Left lung (tissue), 10 donors: ENCODE measurements around the gene PRKCI. TPM values are rescaled to one million over a fixed set of nuclear protein-coding genes. Genes with fewer than 3 reads are reported as not detected.

Source experiments
- ATAC-seq: fragments of 200-7000 bp; cut with Tn5 transposase; one replicate; pipeline ENCODE4 v1.9.1; 2020; ENCODE audit warnings: moderate library complexity
- DNase-seq, 4 donors: peaks; one replicate each; pipeline ENCODE4 v3.0.0-alpha.2; 2013 to 2020
- H3K27ac ChIP-seq, 2 donors: fragments of 200-600 bp; sonication (generic) in 1 of 2; one replicate each; pipeline versions ENCODE4 v1.5.0 to v1.8.0; 2020 to 2021
- H3K27me3 ChIP-seq, 2 donors: fragments of 200-600 bp; sonication (generic) in 1 of 2; one replicate each; pipeline versions ENCODE4 v1.5.0 to v1.8.0; 2020 to 2021
- H3K36me3 ChIP-seq, 2 donors: fragments of 200-600 bp; sonication (generic) in 1 of 2; one replicate each; pipeline versions ENCODE4 v1.5.0 to v1.8.0; 2020 to 2021
- H3K4me1 ChIP-seq, 2 donors: fragments of 200-600 bp; one replicate each; pipeline ENCODE4 v1.8.0; 2021
- H3K4me3 ChIP-seq, 2 donors: fragments of 200-600 bp; sonication (generic) in 1 of 2; one replicate each; pipeline versions ENCODE4 v1.5.0 to v1.8.0; 2020 to 2021; ENCODE audit warnings: mild to moderate bottlenecking in 1 of 2
- H3K9me3 ChIP-seq, 2 donors: fragments of 200-600 bp; sonication (generic) in 1 of 2; one replicate each; pipeline versions ENCODE4 v1.5.0 to v1.8.0; 2020 to 2021
- CTCF ChIP-seq, 2 donors: fragments of 200-600 bp; sonication (generic) in 1 of 2; IDR thresholded peaks; one replicate each; pipeline versions ENCODE4 v1.5.0 to v1.8.0; 2021; ENCODE audit warnings: antibody characterized with exemption in 2 of 2
- intact Hi-C, 2 donors: fragments of 100-400 bp; cut with DNase I; formaldehyde crosslinking; loops; one replicate each; pipeline versions ENCODE4 v1.11.2 to v1.14.2; 2022
- polyA plus RNA-seq, 6 donors: library from polyadenylated mRNA; unstranded; fragments of 120-200 nt; gene quantifications; one replicate each; pipeline ENCODE4 v1.2.1, GENCODE V29; 2013; ENCODE audit not compliant: insufficient read length in 6 of 6
- total RNA-seq, 2 donors: library from RNA; stranded (reverse); fragmentation: NEBNext Ultra II Directional; extraction: Animal tissue kit (Norgen Biotek cat#: 25700); gene quantifications; one replicate each; pipeline ENCODE4 v1.2.1, GENCODE V29; 2021
- donor health status: DM: no; HTN: yes; CAD: no.
- donor health status: DM: no; HTN: no; CAD: no.

PRKCI gene
- total and polyA plus RNA-seq, 8 donors: 33.0 to 82.4 (median 67.9) TPM

GRCh38 chr3:170317954-170318353, 95.7 kb downstream of the PRKCI start:
- Histone ChIP-seq H3K36me3 (no peaks in the 10 kb centered on the region), H3K27ac (no peak overlapping the region), H3K9me3 (no peaks in the 10 kb centered on the region), H3K4me1 (peaks cover 0 to 6% of the 10 kb centered on the region in 2 donors), H3K27me3 (no peaks in the 10 kb centered on the region), H3K4me3 (no peak overlapping the region)
- ATAC-seq (no peak), DNase-seq (no peak)
- TF ChIP-seq CTCF (IDR thresholded peaks at IDR 0.05): no peak
- intact Hi-C loops: loop anchor here in 1 of 2 donors (10.0 kb wide), 1 partner anchor 497 kb away; no protein-coding TSS in a partner anchor

- DNase-seq (no peak), ATAC-seq (no peak)
- no peak overlapping the region for H3K4me3 ChIP-seq
- intact Hi-C loops: no loop called here
- H3K36me3 ChIP-seq: no peaks in the 10 kb centered on the region
- no peaks in the 10 kb centered on the region for H3K27me3 ChIP-seq
- H3K9me3 ChIP-seq: no peaks in the 10 kb centered on the region
- peaks cover 0 to 6% of the 10 kb centered on the region in 2 donors for H3K4me1 ChIP-seq
- peak overlapping the region in 1 of 2 donors; percentile 47 for H3K27ac ChIP-seq
- no peak for TF ChIP-seq CTCF (IDR thresholded peaks at IDR 0.05)
These were observed 98.4 kb downstream of the PRKCI start for GRCh38 chr3:170320461-170321121.

- peaks cover 0 to 6% of the 10 kb centered on the region in 2 donors for H3K4me1 ChIP-seq
- intact Hi-C loops: no loop called here
- H3K27ac ChIP-seq: peak overlapping the region in 1 of 2 donors; percentile 47
- no peaks in the 10 kb centered on the region for H3K36me3 ChIP-seq
- no peak for TF ChIP-seq CTCF (IDR thresholded peaks at IDR 0.05)
- ATAC-seq (peak; percentile 30), DNase-seq (peak in 2 of 4 donors; percentile 36 to 84)
- no peaks in the 10 kb centered on the region for H3K27me3 ChIP-seq
- no peak overlapping the region for H3K4me3 ChIP-seq
- no peaks in the 10 kb centered on the region for H3K9me3 ChIP-seq
These were observed 99.3 kb downstream of the PRKCI start for GRCh38 chr3:170321321-170322034.

GRCh38 chr3:170322566-170323269, 100.5 kb downstream of the PRKCI start:
- H3K27ac ChIP-seq: no peak overlapping the region
- TF ChIP-seq CTCF (IDR thresholded peaks at IDR 0.05): no peak
- ATAC-seq (no peak), DNase-seq (no peak)
- intact Hi-C loops: no loop called here
- no peak overlapping the region for H3K4me3 ChIP-seq
- H3K27me3 ChIP-seq: no peaks in the 10 kb centered on the region
- peaks cover 0 to 9% of the 10 kb centered on the region in 2 donors for H3K9me3 ChIP-seq
- no peaks in the 10 kb centered on the region for H3K36me3 ChIP-seq
- H3K4me1 ChIP-seq: peaks cover 0 to 6% of the 10 kb centered on the region in 2 donors

- intact Hi-C loops: no loop called here
- peaks cover 0 to 6% of the 10 kb centered on the region in 2 donors for H3K4me1 ChIP-seq
- no peak for TF ChIP-seq CTCF (IDR thresholded peaks at IDR 0.05)
- H3K27me3 ChIP-seq: no peaks in the 10 kb centered on the region
- no peak overlapping the region for H3K27ac ChIP-seq
- H3K4me3 ChIP-seq: no peak overlapping the region
- H3K36me3 ChIP-seq: no peaks in the 10 kb centered on the region
- no peak for DNase-seq
- no peak for ATAC-seq
- H3K9me3 ChIP-seq: peaks cover 0 to 9% of the 10 kb centered on the region in 2 donors
These were observed 101.1 kb downstream of the PRKCI start for GRCh38 chr3:170323331-170323730.
